GM19035 (cell line): ENCODE measurements around the gene CFAP20.
"Not testable (repeated sequence)": the region's sequence is repeated elsewhere in the genome, so short reads cannot be mapped to it uniquely, and the experiment has no call there.

ENCODE experiments used
- ATAC-seq: cut with Tn5 transposase; IDR thresholded peaks from one replicate; pipeline ENCODE4 v1.9.1; 2021; ENCODE audit not compliant: unreplicated experiment

Gene CFAP20

DNA sequence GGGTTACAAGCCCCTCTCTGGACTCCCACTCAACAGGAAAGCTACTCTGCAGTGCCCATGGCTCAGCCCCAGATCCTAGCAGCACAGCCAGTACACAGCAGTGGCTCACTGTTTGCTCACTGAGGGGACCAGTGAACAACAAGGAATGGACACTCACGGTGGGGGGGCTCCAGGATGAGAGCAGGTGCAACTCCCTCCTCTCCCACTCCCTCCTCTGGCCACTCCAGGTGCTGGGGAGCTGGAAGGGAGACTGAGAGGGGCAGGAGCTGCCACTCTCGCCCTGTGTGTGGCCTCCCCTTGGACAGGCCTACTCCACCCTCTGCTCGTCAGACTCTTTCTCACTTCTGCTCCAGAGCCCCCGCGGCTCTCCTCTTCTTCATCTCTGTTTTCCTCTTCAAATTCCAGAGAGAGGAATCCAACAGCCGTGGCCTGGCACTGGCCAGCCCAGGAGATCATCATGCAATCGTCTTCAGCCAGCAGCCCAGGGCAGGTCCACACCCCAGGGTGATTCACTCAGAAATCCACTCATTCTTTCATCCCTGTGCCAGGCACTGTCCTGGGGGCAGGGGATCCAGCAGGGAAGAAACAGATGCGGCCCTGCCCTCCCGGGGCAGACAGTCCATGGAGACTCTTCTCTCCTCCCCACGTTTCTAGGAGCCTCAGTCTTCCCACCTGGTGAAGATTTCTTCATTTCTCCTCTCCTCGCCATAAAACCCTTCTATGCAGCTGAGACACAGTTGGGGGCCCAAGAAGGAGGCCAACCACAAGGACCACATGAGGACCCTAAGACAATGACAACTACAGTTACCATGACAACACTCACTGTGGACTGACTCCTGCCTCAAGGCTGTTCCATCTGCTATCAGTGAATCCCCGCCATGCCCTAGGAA is 30.7 kb downstream of the CFAP20 start:
- ATAC-seq: no peak

GRCh38 chr16:58096249-58096648 is 32.9 kb downstream of the CFAP20 start:
- ATAC-seq: no peak

GRCh38 chr16:58095575-58095960 is 33.6 kb downstream of the CFAP20 start:
- ATAC-seq: not testable (repeated sequence)

GRCh38 chr16:58094791-58095574 is 34.2 kb downstream of the CFAP20 start:
- no peak for ATAC-seq

DNA sequence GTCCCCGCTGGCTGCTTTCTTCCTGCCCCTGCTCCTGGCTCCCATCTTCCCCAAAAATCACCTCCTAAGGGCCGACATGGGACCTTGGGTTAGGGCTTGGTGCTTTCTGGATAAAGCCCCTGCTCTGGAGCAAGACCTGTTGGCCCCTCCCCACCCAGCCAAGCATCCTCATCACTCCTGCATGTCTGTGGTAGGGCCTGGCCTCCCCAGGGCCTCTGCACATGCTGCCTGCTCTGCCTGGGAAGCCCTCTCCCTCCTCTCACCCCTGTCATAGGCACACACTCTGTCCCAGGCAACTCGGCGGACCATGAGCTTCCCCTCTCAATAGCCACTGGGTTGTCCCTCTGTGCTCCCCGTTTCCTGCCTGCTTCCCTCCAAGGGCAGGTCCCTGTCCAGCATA is 35.2 kb downstream of the CFAP20 start:
- ATAC-seq: no peak

- ATAC-seq: not testable (repeated sequence)
Observed at GRCh38 chr16:58090396-58090795, 38.8 kb downstream of the CFAP20 start.

DNA sequence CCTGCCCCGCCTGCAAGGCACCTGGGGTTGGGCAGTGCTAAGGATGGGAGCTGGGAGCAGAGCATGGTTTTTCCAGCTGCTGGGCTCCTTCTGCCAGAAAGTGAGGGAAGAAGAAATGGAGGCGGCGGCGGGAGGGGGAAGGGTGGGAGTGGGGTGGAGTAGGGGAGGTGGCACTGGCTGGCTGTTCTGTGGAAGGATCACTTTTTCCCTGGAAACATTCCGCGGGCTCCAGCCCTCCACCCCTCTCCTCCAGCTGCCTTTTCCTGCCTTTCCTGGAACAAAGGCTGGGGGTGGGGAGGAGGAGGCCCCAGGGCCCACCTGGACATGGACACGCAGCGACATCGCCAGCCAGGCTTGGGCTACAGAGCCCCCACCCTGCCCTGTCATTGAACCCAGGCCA is 41.1 kb downstream of the CFAP20 start:
- ATAC-seq: no peak

GRCh38 chr16:58087209-58087913 is 41.8 kb downstream of the CFAP20 start:
- no peak for ATAC-seq

GRCh38 chr16:58086381-58087208 is 42.6 kb downstream of the CFAP20 start:
- ATAC-seq: no peak

DNA sequence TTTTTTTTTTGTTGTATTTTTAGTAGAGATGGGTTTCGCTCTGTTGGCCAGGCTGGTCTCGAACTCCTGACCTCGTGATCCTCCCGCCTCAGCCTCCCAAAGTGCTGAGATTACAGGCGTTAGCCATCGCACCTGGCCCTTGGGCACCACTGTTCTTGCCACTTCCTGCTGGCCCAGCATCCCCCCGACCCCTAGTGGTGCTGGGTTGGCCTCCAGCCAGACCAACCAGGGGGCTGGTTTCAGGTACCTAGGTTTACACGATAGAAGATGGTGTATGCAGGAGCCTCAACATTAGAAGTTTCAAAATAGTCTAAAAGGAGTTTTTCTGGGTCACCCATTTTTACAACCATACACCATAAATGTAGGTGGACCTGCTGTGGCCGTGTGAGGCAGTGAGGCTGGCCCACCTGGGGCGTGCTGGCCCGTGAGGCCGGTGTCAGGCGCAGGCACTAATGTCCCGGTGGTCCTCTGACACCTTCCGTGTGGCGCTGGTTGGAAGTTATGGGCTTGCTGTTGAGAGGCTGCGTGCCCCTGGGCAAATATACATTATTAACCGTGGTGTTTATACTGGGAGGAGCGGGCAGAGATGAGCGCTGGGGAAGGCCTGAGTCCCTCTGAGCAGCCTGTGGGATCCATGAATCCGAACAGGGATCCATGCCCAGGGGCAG is 43.5 kb downstream of the CFAP20 start:
- no peak for ATAC-seq

DNA sequence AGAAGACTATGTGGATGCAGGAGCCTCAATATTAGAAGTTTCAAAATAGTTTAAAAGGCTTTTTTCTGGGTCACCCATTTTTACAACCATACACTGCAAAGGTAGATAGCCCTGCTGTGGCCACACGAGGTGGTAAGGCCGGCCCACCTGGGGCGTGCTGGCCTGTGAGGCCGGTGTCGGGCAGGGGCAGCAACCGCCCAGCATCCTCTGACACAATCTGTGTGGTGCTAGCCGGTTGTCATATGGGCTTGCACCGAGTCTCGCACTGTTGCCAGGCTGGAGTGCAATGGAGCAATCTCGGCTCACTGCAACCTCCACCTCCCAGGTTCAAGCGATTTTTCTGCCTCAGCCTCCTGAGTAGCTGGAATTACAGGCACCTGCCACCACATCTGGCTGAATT is 44.0 kb downstream of the CFAP20 start:
- ATAC-seq: no peak

DNA sequence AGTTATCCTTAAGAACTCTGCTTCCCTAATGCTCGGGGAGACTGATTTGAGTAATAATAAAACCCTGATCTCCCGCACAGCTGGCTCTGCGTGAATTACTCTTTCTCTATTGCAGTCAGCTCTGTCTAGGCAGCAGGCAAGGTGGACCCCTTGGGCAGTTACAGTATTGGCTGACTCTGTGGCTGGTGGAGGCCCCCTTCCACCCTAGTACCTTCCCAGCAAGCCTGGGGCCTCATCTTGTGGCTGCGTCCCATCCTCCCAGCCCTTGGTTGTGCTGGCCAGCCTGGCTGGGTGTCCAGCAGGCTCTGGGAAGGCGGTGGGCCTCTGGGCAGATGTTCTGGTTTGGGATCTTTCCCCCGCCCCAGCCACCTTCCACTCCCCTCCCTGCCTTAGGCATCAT is 44.5 kb downstream of the CFAP20 start:
- ATAC-seq: no peak

- ATAC-seq: no peak
Observed at GRCh38 chr16:58082381-58082780, 46.8 kb downstream of the CFAP20 start.

- ATAC-seq: not testable (repeated sequence)
Observed at GRCh38 chr16:58080657-58081056, 48.5 kb downstream of the CFAP20 start.

- no peak for ATAC-seq
Observed at GRCh38 chr16:58077796-58078195, 51.4 kb downstream of the CFAP20 start.

GRCh38 chr16:58076514-58076913 is 52.7 kb downstream of the CFAP20 start:
- no peak for ATAC-seq

DNA sequence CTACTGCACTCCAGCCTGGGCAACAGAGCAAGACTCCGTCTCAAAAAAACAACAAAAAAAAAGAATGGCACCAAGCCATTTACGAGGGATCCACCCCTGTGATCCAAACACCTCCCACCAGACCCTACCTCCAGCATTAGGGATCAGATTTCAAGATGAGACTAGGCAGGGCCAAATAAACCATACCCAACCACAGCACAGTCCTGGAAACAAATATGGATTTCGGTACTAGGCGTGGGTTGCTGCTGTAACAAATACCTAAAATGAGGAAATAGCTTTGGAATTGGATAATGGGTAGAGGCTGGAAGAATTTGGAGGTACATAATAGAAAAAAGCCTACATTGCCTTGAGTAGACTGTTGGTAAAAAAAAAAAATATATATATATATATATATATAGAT is 54.5 kb downstream of the CFAP20 start:
- ATAC-seq: no peak

GRCh38 chr16:58073086-58073485 is 56.1 kb downstream of the CFAP20 start:
- not testable (repeated sequence) for ATAC-seq

DNA sequence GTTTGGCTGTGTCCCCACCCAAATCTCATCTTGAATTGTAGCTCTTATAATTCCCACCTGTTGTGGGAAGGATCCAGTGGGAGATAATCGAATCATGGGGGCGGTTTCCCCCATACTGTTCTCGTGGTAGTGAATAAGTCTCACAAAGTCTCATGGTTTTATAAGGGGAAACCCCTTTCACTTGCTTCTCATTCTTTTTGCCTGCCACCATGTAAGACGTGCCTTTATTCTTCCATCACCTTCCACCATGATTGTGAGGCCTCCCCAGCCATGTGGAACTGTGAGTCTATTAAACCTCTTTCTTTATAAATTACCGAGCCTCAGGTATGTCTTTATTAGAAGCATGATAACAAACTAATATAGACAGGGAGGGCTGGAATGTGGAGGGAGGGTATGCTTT is 57.0 kb downstream of the CFAP20 start:
- ATAC-seq: not testable (repeated sequence)

DNA sequence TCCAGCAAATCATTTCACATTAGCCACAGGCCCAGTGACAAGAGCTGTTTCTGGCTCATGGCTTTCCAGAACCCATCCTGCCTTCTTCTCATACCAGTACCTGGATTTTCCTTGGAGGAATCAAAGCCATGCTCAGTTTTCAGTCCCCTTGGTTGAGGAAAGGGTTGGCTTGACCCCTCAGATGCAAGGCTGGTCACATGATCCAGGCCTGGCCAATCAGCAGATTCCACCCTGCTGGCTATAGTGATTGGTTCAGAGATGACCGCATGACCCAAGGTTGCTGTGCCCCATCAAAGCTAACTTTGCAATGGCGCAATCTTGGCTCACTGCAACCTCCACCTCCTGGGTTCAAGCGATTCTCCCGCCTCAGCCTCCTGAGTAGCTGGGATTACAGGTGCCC is 58.6 kb downstream of the CFAP20 start:
- ATAC-seq: no peak
